ENCODE data around the gene CLIC1.

Gene CLIC1

GRCh38 chr6:31736021-31736767 lies at the start of gene CLIC1:
Gene CLIC1 (minus strand): TSS chr6:31736530. CDS start chr6:31736300, 230 bp downstream.
- DNase-seq (ENCODE audit: low read depth in 1 of 2, low spot score in 1 of 2), result peak; percentile 56 to 73

- DNase-seq (ENCODE audit: low read depth in 1 of 2, low spot score in 1 of 2), result no peak
Observed at GRCh38 chr6:31785475-31785874, 49.1 kb upstream of the CLIC1 start.

- no peak for DNase-seq (ENCODE audit: low read depth in 1 of 2, low spot score in 1 of 2)
Observed at GRCh38 chr6:31784098-31784925, 48.0 kb upstream of the CLIC1 start.

GRCh38 chr6:31782126-31782855 lies 46.0 kb upstream of the CLIC1 start:
- no peak for DNase-seq (ENCODE audit: low read depth in 1 of 2, low spot score in 1 of 2)

GRCh38 chr6:31781244-31782125 lies 45.2 kb upstream of the CLIC1 start:
- DNase-seq (ENCODE audit: low read depth in 1 of 2, low spot score in 1 of 2), result no peak

GRCh38 chr6:31780507-31781243 lies 44.3 kb upstream of the CLIC1 start:
- DNase-seq (ENCODE audit: low read depth in 1 of 2, low spot score in 1 of 2), result no peak

- no peak for DNase-seq (ENCODE audit: low read depth in 1 of 2, low spot score in 1 of 2)
Observed at GRCh38 chr6:31779908-31780307, 43.6 kb upstream of the CLIC1 start.

- DNase-seq (ENCODE audit: low read depth in 1 of 2, low spot score in 1 of 2), result no peak
Observed at GRCh38 chr6:31778999-31779885, 42.9 kb upstream of the CLIC1 start.

- no peak for DNase-seq (ENCODE audit: low read depth in 1 of 2, low spot score in 1 of 2)
Observed at GRCh38 chr6:31778193-31778592, 41.9 kb upstream of the CLIC1 start.

GRCh38 chr6:31777667-31778050 lies 41.3 kb upstream of the CLIC1 start:
- no peak for DNase-seq (ENCODE audit: low read depth in 1 of 2, low spot score in 1 of 2)

GRCh38 chr6:31776989-31777666 lies 40.8 kb upstream of the CLIC1 start, which contains the start of gene VWA7:
Gene VWA7 (minus strand): TSS chr6:31777328. CDS start chr6:31776779, 549 bp downstream.
- peak; percentile 60 to 62 for DNase-seq (ENCODE audit: low read depth in 1 of 2, low spot score in 1 of 2)

- DNase-seq (ENCODE audit: low read depth in 1 of 2, low spot score in 1 of 2), result no peak
Observed at GRCh38 chr6:31776485-31776988, 40.2 kb upstream of the CLIC1 start.

- DNase-seq (ENCODE audit: low read depth in 1 of 2, low spot score in 1 of 2), result no peak
Observed at GRCh38 chr6:31775633-31776484, 39.5 kb upstream of the CLIC1 start.

GRCh38 chr6:31775184-31775583 lies 38.9 kb upstream of the CLIC1 start:
- DNase-seq (ENCODE audit: low read depth in 1 of 2, low spot score in 1 of 2), result no peak

- DNase-seq (ENCODE audit: low read depth in 1 of 2, low spot score in 1 of 2), result peak in 1 of 2 donors; percentile 40
Observed at GRCh38 chr6:31771992-31772358, 35.6 kb upstream of the CLIC1 start.

GRCh38 chr6:31770860-31771259 lies 34.5 kb upstream of the CLIC1 start:
- no peak for DNase-seq (ENCODE audit: low read depth in 1 of 2, low spot score in 1 of 2)

- DNase-seq (ENCODE audit: low read depth in 1 of 2, low spot score in 1 of 2), result peak; percentile 69 to 76
Observed at GRCh38 chr6:31769684-31770371, 33.5 kb upstream of the CLIC1 start.
